SW 1271 (cell line): ENCODE measurements around the gene MYOM1.

Experiments
- DNase-seq, 2 experiments: peaks; one replicate each; lab custom pipeline; 2025; lab: John Stamatoyannopoulos, UW

Gene MYOM1

DNA sequence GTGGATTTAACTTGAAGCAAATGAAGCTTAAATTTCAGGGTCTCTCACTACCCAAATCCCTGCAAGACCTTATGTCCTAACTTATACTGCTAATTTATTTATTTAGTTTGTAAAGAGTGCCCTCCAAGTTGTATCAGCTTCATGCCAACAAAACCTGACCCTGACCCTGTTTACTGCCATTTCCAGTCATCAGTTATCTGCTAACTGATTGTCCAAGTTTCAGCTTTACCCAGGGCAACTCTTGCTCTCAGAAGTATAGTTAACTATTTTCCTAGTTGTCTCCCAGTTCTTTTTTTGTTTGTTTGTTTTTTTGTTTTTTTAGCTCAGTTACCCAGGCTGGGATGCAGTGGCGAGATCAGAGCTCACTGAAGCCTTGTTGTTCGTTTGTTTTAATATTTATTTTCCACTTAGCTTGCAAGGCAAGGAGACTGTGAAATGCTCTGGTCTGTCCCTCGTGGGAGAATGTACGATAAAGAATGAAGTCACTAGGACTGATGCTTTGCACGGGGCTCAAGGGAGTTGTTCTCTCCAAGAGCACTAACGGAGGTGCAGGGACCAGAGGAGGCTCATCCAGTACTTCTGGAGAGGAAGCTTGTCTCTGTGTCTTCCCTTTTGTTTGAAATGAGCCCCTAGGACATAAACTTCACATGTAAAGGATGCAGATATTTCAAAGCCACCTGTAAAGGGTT lies 35.3 kb downstream of the MYOM1 start:
- DNase-seq: no peak

GRCh38 chr18:3183103-3183717 lies 36.6 kb downstream of the MYOM1 start:
- no peak for DNase-seq

DNA sequence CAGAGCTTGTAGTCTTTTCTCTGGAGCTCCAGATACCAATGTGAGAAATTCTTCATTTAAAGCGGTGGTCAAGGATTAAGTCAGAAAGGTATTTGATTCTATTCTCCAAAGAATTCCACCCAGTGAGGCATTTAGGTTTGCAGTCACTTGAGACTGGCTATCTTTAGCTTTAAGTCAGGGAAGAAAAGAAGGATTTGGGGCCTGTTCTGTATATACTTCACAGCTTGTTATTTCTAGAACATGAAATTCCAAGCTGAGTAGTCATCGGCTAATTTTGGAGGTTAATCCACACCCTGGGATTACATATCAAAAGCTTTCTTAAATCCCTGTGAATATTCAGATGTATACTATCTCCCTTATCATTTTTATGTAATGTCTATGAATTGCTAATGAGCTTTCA lies 39.4 kb downstream of the MYOM1 start:
- no peak for DNase-seq

- no peak for DNase-seq
Observed at GRCh38 chr18:3179430-3180089, 40.2 kb downstream of the MYOM1 start.

- no peak for DNase-seq
Observed at GRCh38 chr18:3177902-3178687, 41.7 kb downstream of the MYOM1 start.

DNA sequence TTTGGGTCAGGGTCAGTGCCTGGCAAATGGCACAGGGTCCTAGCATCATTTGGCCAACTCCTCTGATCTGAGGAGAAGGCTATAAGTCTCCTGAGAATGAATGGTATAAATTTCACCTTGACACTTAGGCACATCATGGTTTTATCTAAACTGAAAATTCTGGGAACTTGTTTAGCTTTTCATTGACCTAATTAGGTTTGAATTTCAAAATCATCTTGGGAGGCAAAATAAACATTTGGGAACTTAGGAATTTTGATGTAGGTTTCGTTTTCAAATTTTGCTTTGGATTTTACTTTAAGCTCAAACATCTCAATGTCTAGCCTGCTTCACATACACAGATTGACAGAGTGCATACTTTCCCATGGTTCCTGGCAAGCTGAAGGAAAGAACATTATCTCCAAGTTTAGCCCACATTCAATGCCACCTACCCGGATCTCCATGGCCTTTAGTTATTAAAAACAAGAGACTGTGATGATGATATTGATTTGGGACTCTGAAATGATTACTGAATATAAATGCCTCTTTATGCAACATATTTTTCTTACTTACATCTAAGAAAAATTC lies 44.5 kb downstream of the MYOM1 start:
- DNase-seq: no peak

GRCh38 chr18:3172097-3172496 lies 47.7 kb downstream of the MYOM1 start:
- DNase-seq: no peak

- no peak for DNase-seq
Observed at GRCh38 chr18:3171631-3172030, 48.1 kb downstream of the MYOM1 start.

- DNase-seq: no peak
Observed at GRCh38 chr18:3170441-3171161, 49.2 kb downstream of the MYOM1 start.

DNA sequence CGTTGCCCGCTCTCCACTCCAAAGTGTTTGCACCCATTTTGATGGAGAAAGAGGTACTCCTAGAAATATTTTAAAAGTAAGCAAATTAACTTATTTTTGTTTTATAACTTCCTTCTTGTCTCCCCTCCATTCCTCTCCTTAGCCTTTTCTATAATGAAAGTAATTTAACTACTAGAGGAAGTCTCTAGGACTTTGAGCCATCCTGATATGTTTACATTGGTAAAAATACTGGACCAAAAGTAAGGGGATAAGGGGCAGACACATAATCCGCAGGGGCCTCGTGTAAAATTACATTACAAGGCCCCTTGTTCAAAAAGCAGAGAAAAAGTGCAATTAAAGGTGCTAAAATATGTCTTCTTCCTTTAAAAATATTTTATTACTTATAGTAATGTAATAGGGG lies 55.4 kb downstream of the MYOM1 start:
- DNase-seq: no peak

DNA sequence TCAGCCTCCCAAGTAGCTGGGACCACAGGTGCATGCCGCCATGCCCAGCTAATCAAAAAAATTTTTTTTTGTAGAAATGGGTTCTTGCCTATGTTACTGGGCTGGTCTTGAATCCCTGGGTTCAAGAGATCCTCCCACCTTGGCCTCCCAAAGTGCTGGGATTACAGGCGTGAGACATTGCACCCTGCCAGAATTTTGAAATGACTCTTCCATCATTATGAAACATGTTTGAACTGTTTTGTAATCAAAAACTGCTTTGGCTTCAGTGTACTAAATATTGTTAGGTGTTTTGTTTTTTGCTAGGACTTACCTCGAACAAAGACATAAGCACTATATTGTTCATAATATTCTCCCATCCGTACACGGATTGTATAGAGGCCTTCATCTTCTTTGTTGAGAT lies 55.8 kb downstream of the MYOM1 start:
- no peak for DNase-seq

GRCh38 chr18:3162181-3162580 lies 57.6 kb downstream of the MYOM1 start:
- no peak for DNase-seq

DNA sequence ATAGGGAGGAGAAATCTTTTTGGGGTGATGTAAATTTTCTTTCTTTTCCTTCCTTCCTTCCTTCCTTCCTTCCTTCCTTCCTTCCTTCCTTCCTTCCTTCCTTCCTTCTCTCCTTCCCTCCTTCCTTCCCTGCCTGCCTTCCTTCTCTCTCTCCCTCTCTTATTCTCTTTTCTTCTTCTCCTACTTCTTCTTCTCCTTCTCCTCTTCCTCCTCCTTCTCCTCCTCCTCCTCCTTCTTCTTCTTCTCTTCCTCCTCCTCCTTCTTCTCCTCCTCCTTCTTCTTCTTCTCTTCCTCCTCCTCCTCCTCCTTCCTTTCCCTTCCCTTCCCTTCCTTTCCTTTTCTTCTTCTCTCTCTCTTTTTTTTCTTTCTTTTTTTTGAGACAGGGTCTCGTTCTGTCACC lies 59.9 kb downstream of the MYOM1 start:
- no peak for DNase-seq

DNA sequence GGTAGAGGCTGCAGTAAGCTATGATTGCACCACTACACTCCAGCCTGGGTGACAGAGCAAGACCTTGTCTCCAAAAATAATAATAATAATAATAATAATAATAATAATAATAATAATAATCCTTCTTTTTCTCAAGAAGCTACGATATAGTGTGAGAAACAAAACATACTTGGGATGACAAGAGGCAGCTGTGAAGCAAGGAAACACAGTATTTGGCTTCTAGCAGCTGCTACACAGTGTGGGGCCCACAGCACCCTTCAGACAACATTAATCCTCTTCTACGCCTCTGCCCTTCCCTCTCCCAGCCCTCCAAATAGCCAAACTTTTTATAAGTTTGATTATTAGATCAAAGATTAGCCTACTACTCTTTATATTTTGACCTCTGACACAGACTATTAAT lies 62.2 kb downstream of the MYOM1 start:
- no peak for DNase-seq

- no peak for DNase-seq
Observed at GRCh38 chr18:3157086-3157485, 62.7 kb downstream of the MYOM1 start.

DNA sequence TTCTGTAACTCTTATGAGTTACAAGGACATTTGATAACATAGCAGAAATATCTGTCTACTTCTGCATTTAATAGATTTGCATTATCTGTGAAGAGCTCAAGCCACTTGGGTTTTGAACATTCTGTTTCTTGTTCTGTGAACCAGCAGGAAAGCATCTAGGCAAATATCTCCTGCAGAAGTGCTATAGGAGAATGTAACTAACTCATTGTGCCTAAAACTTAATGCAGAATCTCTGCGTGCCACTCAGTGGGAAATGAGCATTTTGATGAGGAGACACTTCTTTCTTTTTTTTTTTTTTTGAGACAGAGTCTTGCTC lies 63.5 kb downstream of the MYOM1 start:
- no peak for DNase-seq

GRCh38 chr18:3154214-3154613 lies 65.6 kb downstream of the MYOM1 start:
- DNase-seq: no peak

GRCh38 chr18:3153107-3153704 lies 66.6 kb downstream of the MYOM1 start:
- no peak for DNase-seq

DNA sequence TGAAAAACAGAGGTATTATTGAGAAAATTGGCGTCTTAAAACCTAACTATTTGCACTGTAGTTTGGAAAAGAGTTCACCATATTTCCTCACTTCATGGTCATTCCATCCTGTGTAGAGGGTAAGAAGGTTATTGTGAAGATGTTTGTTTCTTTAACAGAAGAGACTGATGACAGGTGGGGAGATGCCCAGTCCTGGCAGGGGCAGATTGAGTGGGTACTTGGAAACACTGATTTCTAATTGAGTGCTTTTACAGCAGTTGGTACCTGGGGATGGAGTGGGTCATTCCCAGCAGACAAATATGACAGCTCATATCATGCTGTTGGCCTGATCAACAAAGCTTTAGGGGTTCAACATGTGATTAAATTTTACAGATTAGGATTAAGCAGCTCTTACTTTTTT lies 67.5 kb downstream of the MYOM1 start:
- DNase-seq: no peak

GRCh38 chr18:3151399-3152264 lies 68.1 kb downstream of the MYOM1 start:
- DNase-seq: peak in 1 of 2 experiments; percentile 7
